Right ventricle myocardium inferior (tissue), 1 donor: ENCODE measurements around the gene TAF15. TPM values are rescaled to one million over a fixed set of nuclear protein-coding genes. Genes with fewer than 3 reads are reported as not detected.

ENCODE experiments used
- ATAC-seq: fragments of 200-7000 bp; cut with Tn5 transposase; one replicate; pipeline ENCODE4 v1.9.1; 2020; ENCODE audit warnings: mild to moderate bottlenecking, moderate library complexity
- DNase-seq: peaks from one replicate; pipeline ENCODE4 v3.0.0; 2021; ENCODE audit errors: missing footprints
- intact Hi-C: fragments of 100-400 bp; cut with DNase I; formaldehyde crosslinking; loops from one replicate; pipeline ENCODE4 v1.11.0; 2022
- total RNA-seq: library from RNA; stranded (reverse); fragmentation: NEBNext Ultra II Directional; extraction: Animal tissue kit (Norgen Biotek cat#: 25700); gene quantifications from one replicate; pipeline ENCODE4 v1.2.1, GENCODE V29; 2021
- donor health status: DM: no; HTN: yes; CAD: no; lungs with severe emphysema.

Gene TAF15
- total RNA-seq, 1 donor from 2014 or later, result 95.9 TPM

GRCh38 chr17:35890774-35891155 is 81.5 kb downstream of the TAF15 start:
- intact Hi-C loops, result no loop called here
- DNase-seq (no peak), ATAC-seq (no peak)

GRCh38 chr17:35891269-35891668 is 82.0 kb downstream of the TAF15 start:
- ATAC-seq, result no peak

GRCh38 chr17:35892091-35893035 is 83.1 kb downstream of the TAF15 start:
- no peak for DNase-seq
- intact Hi-C loops, result no loop called here
- no peak for ATAC-seq

More at GRCh38 chr17:35891269-35891668, 82.0 kb downstream of the TAF15 start:
- DNase-seq, result no peak
- intact Hi-C loops, result no loop called here

GRCh38 chr17:35893751-35894150 is 84.5 kb downstream of the TAF15 start:
- intact Hi-C loops, result no loop called here
- ATAC-seq, result no peak
- no peak for DNase-seq

GRCh38 chr17:35894206-35894605 is 84.9 kb downstream of the TAF15 start:
- no peak for DNase-seq
- intact Hi-C loops, result no loop called here
- no peak for ATAC-seq

GRCh38 chr17:35895636-35896587 is 86.6 kb downstream of the TAF15 start:
- intact Hi-C loops, result no loop called here
- no peak for DNase-seq

More at GRCh38 chr17:35895636-35896587, 86.6 kb downstream of the TAF15 start:
- no peak for ATAC-seq

Other genes starting within 250 kb of the TAF15 start
- not detected for gene SLFN14, start 248.7 kb upstream of the TAF15 start, total RNA-seq
- 7.0 TPM for gene PEX12, start 230.9 kb upstream of the TAF15 start, total RNA-seq
- 117 TPM for gene AP2B1, start 222.2 kb upstream of the TAF15 start, total RNA-seq
- 18.9 TPM for gene RASL10B, start 77.8 kb upstream of the TAF15 start, total RNA-seq
- gene GAS2L2, start 56.2 kb upstream of the TAF15 start, total RNA-seq, result 0.27 TPM
- not detected for gene C17orf50, start 48.6 kb upstream of the TAF15 start, total RNA-seq
- 2.3 TPM for gene MMP28, start 13.8 kb upstream of the TAF15 start, total RNA-seq
- not detected for gene HEATR9, start 59.4 kb downstream of the TAF15 start, total RNA-seq
- 1.7 TPM for gene CCL5, start 70.9 kb downstream of the TAF15 start, total RNA-seq
- not detected for gene RDM1, start 121.3 kb downstream of the TAF15 start, total RNA-seq
- gene LYZL6, start 134.2 kb downstream of the TAF15 start, total RNA-seq, result not detected
- gene CCL16, start 172.0 kb downstream of the TAF15 start, total RNA-seq, result not detected
- gene CCL14, start 177.2 kb downstream of the TAF15 start, total RNA-seq, result 10.3 TPM
- gene CCL15, start 192.1 kb downstream of the TAF15 start, total RNA-seq, result not detected
- gene CCL23, start 208.5 kb downstream of the TAF15 start, total RNA-seq, result not detected